ENCODE results near the gene SYNE1. TPM values are rescaled to one million over a fixed set of nuclear protein-coding genes. Genes with fewer than 3 reads are reported as not detected.

Gene SYNE1
- total and polyA plus RNA-seq, 8 donors, result 24.4 to 56.2 (median 49.2) TPM

DNA sequence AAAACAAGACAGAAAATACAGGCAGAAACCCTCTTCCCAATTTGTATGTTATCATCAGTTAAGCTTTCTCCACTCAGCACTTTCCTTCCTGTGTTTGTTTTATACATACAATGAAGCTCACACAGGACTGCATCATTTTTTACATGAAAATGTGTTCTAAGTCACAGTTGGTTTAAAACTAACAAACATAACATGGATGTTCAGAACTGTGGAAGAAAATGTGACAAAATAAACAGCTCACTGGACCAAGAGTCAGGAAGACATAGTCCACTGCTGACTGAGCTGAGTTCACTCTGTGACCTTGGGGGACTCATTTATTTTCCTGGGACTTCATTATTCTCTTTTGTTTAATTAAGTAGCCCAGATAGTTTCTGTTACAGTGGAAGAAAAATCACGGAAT lies 331.5 kb downstream of the SYNE1 start:
- DNase-seq, result no peak
- peaks cover 2 to 46% (median 16%) of the 10 kb centered on the region in 3 donors for H3K36me3 ChIP-seq
- H3K4me1 ChIP-seq, result no peaks in the 10 kb centered on the region
- intact Hi-C loops (cut with DNase I), result no loop called here
- no peak overlapping the region for H3K4me3 ChIP-seq
- FAIRE-seq, result no peak
- no peak overlapping the region for H3K27ac ChIP-seq
- ATAC-seq, result no peak
- TF ChIP-seq, protein P1, sequence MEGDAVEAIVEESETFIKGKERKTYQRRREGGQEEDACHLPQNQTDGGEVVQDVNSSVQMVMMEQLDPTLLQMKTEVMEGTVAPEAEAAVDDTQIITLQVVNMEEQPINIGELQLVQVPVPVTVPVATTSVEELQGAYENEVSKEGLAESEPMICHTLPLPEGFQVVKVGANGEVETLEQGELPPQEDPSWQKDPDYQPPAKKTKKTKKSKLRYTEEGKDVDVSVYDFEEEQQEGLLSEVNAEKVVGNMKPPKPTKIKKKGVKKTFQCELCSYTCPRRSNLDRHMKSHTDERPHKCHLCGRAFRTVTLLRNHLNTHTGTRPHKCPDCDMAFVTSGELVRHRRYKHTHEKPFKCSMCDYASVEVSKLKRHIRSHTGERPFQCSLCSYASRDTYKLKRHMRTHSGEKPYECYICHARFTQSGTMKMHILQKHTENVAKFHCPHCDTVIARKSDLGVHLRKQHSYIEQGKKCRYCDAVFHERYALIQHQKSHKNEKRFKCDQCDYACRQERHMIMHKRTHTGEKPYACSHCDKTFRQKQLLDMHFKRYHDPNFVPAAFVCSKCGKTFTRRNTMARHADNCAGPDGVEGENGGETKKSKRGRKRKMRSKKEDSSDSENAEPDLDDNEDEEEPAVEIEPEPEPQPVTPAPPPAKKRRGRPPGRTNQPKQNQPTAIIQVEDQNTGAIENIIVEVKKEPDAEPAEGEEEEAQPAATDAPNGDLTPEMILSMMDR (IDR thresholded peaks at IDR 0.05), result no peak
- no peaks in the 10 kb centered on the region for H3K27me3 ChIP-seq
- no peaks in the 10 kb centered on the region for H3K9me3 ChIP-seq
- 31 to 42% methylated on average over 1 of the region's 1 CpG for WGBS, 2 donors

- intact Hi-C loops (cut with DNase I), result no loop called here
- peak; percentile 69 to 89 (median 77) for DNase-seq
- Histone ChIP-seq H3K36me3 (peaks cover 0 to 9% (median 0%) of the 10 kb centered on the region in 3 donors), H3K27me3 (no peaks in the 10 kb centered on the region), H3K27ac (peak overlapping the region; percentile 28 to 82 (median 64)), H3K4me1 (no peaks in the 10 kb centered on the region), H3K4me3 (peak overlapping the region; percentile 26 to 53 (median 40)), H3K9me3 (no peaks in the 10 kb centered on the region)
- TF ChIP-seq, protein P1 (IDR thresholded peaks at IDR 0.05), result peak; percentile 8 to 44 (median 20)
- peak; percentile 94 to 97 (median 96) for ATAC-seq
- FAIRE-seq, result no peak
- 4 to 6% methylated on average over 44 of the region's 44 CpGs for WGBS, 2 donors
Observed at GRCh38 chr6:152301765-152302568, 335.2 kb downstream of the SYNE1 start.

DNA sequence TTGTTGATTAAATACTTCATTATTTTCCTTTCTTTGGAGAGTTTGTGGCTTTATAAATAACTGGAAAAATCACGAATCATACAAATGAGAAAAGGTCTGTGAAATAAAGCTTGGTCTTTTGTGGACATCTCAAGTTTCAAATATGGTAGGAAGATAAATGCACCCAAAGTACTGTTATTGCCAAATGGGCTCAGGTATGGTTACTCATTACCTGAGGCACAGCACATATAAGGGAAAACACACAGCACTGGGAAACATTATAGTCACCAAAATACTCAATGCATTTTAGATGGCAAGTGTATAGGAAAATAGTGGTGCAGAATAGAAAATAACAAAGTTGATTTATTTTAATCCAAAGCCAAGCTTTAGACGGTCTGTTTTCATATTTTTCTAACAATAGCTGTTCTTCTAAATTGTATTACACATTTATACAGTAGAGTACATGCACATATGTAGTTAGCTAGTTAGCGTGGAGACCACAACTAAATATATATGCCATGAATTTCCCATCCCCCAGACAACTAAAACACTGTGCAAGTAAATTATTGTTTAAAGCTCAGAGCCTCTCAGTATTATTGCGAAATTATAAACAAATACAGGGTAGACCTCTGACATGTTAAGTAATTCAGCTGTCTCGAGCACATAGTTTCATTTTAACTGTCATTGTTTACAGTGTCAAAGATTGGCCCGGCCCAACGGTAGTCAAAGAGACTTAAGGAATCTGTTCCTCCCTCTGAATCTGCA lies 336.0 kb downstream of the SYNE1 start:
- H3K9me3 ChIP-seq, result no peaks in the 10 kb centered on the region
- H3K4me1 ChIP-seq, result no peaks in the 10 kb centered on the region
- 17 to 22% methylated on average over 7 of the region's 7 CpGs for WGBS, 2 donors
- FAIRE-seq (no peak), ATAC-seq (peak; percentile 54 to 67 (median 61)), DNase-seq (no peak)
- H3K27me3 ChIP-seq, result no peaks in the 10 kb centered on the region
- peaks cover 0 to 4% (median 0%) of the 10 kb centered on the region in 3 donors for H3K36me3 ChIP-seq
- H3K27ac ChIP-seq, result peak overlapping the region; percentile 28 to 82 (median 64)
- intact Hi-C loops (cut with DNase I), result no loop called here
- peak overlapping the region; percentile 26 to 53 (median 40) for H3K4me3 ChIP-seq
- TF ChIP-seq, protein P1 (IDR thresholded peaks at IDR 0.05), result no peak

DNA sequence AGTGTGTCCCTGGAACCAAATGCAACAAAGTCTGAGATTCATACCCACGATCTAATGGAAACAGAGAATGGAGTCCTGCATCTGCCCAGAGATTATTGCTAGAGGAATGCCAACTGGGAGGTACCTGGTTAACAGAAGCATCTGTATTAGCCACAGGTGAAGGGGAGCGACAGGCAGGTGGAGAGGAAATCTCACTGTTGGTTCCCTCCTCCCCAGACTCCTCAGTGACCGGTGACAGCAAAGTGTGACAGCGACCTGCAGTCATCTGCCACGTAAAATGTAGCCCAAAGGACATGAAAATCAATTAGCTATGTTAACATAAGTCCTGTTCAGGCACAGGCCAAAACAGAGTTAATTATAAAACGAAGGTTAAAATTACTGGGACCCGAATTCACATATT lies 336.6 kb downstream of the SYNE1 start:
- Histone ChIP-seq H3K36me3 (peaks cover 0 to 10% (median 0%) of the 10 kb centered on the region in 3 donors), H3K9me3 (no peaks in the 10 kb centered on the region), H3K27ac (peak overlapping the region in 1 of 4 donors; percentile 82), H3K27me3 (no peaks in the 10 kb centered on the region), H3K4me3 (peak overlapping the region in 1 of 4 donors; percentile 53), H3K4me1 (no peaks in the 10 kb centered on the region)
- no peak for FAIRE-seq
- ATAC-seq, result no peak
- WGBS, 2 donors, result 54 to 65% methylated on average over 7 of the region's 7 CpGs
- TF ChIP-seq, protein P1 (IDR thresholded peaks at IDR 0.05), result no peak
- intact Hi-C loops (cut with DNase I), result no loop called here
- DNase-seq, result no peak
